ENCODE data around the gene ZNF768.

Gene ZNF768

DNA sequence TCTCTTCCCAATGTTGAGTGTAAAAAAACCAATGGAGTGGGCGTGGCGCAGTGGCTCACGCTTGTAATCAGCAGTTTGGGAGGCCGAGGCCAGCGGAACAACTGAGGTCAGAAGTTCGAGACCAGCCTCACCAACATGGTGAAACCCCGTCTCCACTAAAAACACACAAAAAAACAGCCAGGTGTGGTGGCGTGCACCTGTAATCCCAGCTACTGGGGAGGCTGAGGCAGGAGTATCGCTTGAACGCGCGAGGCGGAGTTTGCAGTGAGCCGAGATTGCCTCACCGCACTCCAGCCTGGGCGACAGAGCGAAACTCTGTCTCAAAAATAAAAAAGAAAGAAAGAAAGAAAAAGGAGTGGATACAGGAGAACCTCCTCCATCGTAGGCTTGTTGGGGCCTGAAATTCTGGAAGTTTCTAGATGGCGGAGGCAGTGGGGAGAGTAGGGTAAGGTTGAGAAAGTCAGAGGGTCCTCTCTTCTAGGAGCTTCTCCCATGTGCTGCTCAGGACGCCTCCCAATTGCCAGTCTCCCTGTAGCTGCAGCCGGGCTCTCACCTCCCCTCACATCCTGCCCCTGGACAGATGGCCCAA lies 32.5 kb upstream of the ZNF768 start:
- H3K4me3 ChIP-seq: peak overlapping the region; percentile 29 to 93
- H3K27me3 ChIP-seq: no peaks in the 10 kb centered on the region
- H3K36me3 ChIP-seq: peaks cover 16 to 26% (median 23%) of the 10 kb centered on the region in 3 donors
- intact Hi-C loops (cut with DNase I; ENCODE audit: low total_unique reads): no loop called here
- peaks cover 0 to 29% (median 20%) of the 10 kb centered on the region in 4 donors for H3K4me1 ChIP-seq
- DNase-seq: no peak
- H3K27ac ChIP-seq: peak overlapping the region; percentile 47 to 96
- TF ChIP-seq, protein P1, sequence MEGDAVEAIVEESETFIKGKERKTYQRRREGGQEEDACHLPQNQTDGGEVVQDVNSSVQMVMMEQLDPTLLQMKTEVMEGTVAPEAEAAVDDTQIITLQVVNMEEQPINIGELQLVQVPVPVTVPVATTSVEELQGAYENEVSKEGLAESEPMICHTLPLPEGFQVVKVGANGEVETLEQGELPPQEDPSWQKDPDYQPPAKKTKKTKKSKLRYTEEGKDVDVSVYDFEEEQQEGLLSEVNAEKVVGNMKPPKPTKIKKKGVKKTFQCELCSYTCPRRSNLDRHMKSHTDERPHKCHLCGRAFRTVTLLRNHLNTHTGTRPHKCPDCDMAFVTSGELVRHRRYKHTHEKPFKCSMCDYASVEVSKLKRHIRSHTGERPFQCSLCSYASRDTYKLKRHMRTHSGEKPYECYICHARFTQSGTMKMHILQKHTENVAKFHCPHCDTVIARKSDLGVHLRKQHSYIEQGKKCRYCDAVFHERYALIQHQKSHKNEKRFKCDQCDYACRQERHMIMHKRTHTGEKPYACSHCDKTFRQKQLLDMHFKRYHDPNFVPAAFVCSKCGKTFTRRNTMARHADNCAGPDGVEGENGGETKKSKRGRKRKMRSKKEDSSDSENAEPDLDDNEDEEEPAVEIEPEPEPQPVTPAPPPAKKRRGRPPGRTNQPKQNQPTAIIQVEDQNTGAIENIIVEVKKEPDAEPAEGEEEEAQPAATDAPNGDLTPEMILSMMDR (IDR thresholded peaks at IDR 0.05): no peak
- no peaks in the 10 kb centered on the region for H3K9me3 ChIP-seq

DNA sequence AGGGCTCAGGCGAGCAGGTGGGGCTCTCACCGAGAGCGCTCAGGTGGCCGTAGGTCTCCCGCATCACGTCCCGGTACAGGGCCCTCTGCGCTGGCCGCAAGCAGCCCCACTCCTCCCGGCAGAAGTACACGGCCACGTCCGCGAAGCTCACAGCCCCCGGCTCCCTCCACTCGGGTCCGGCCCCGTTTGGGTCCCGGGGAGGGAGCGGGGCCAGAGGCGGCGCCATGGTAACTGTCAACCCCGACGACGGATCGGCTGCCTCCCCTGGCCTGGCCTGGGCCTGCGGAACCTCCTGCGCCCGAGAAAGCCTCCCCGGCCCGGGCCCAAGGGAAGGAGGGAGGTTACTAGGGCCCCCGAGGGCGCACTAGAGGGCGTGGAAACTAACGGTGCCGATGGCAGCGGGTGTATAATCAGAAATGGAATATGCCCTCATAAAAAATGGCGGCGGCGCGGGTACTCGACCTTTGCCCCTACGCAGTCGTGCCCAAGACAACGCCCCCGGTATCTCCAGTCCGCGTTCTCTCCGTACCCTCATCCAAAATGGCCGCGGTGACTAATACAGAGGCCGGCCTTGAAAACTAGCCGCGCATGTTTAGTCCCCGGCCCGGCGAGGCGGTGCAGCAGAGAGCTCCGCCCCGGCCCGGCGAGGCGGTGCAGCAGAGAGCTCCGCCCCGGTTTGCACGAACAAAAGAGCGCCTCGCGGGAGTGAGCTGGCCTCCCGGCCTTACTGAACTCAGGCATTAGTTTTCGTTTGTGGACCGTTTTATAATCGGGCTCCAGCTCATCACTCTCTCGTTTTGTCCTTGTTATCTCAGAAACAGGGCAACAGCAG lies 31.8 kb upstream of the ZNF768 start, which contains the start of gene ZNF764:
Gene ZNF764 (minus strand): TSS at position 418 of the 832 bp plus-strand sequence. CDS start 192 bp downstream, at position 226.
- Histone ChIP-seq H3K36me3 (peaks cover 19 to 33% (median 25%) of the 10 kb centered on the region in 3 donors), H3K9me3 (no peaks in the 10 kb centered on the region), H3K27me3 (no peaks in the 10 kb centered on the region), H3K4me3 (peak within 1 kb of the TSS; percentile 85 to 93), H3K4me1 (peaks cover 0 to 29% (median 20%) of the 10 kb centered on the region in 4 donors), H3K27ac (peak within 1 kb of the TSS; percentile 93 to 96)
- peak; percentile 99 for DNase-seq
- intact Hi-C loops (cut with DNase I; ENCODE audit: low total_unique reads): no loop called here
- TF ChIP-seq, protein P1 (IDR thresholded peaks at IDR 0.05): no peak

DNA sequence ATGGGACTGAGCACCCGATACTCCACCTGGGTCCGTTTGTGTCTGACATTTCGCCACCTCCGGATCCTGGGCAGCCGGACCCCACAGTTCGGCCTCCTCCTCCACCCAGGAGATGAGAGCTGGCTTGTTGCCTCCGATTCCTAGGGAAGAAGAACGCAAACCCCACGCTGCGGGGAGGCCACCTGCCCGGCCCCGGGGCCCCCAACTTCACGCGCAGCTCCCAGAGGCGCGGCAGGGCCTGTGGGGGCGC lies 31.3 kb upstream of the ZNF768 start:
- Histone ChIP-seq H3K9me3 (no peaks in the 10 kb centered on the region), H3K27ac (peak overlapping the region; percentile 93 to 96), H3K36me3 (peaks cover 19 to 39% (median 25%) of the 10 kb centered on the region in 3 donors), H3K27me3 (no peaks in the 10 kb centered on the region), H3K4me1 (peaks cover 0 to 29% (median 20%) of the 10 kb centered on the region in 4 donors), H3K4me3 (peak overlapping the region; percentile 85 to 93)
- TF ChIP-seq, protein P1 (IDR thresholded peaks at IDR 0.05): no peak
- no peak for DNase-seq
- intact Hi-C loops (cut with DNase I; ENCODE audit: low total_unique reads): no loop called here

DNA sequence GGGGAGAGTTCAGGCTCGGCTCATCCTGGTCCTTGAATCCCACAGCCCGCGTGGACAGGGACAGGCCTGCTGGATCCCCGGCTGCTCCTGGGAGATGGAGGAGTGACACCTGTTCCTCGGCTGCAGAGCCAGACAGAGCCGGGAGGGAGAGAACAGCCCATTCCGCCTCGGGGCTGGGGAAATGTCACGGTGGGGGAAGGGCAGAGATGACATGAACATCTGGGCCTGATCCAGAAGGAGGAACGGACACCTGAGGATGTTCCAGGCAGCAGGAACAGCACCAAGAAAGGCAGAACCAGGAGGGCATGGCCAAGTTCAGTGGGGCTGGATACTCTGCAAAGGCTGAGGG lies 29.7 kb upstream of the ZNF768 start:
- H3K4me1 ChIP-seq: peaks cover 0 to 24% (median 18%) of the 10 kb centered on the region in 4 donors
- intact Hi-C loops (cut with DNase I; ENCODE audit: low total_unique reads): no loop called here

DNA sequence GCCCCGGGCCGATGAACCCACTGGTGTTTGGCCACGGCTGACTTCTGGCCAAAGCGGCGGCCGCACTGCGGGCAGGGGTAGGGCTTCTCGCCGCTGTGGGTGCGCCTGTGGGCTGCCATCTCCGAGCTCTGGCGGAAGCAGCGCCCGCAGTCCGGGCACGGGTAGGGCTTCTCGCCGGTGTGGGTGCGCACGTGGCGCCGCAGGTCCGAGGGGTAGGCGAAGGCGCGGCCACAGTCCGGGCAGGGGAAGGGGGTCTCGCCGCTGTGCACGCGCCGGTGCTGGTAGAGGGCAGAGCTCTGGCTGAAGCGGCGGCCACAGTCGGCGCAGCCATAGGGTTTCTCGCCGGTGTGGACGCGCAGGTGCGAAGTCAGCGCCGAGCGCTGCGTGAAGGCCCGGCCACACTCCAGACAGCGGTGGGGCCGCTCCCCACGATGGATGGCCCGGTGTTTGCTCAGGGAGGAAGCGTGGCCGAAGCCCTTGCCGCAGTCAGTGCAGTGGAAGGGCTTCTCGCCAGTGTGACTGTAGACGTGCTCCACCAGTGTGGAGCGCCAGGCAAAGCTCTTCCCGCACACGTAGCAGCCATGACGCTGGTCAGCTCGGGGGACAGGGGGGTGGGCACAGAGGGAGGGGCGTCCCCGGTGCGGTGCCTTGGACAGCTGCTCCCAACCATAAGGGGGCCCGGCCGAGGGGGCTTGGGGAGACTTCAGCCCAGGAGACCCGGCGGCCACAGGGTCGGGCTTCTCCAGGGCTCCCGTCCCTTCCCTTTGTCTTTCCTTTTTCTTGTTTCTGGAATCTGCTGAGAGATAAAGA lies 29.2 kb upstream of the ZNF768 start:
- H3K27ac ChIP-seq: no peak overlapping the region
- H3K4me3 ChIP-seq: no peak overlapping the region
- no peak for DNase-seq
- intact Hi-C loops (cut with DNase I; ENCODE audit: low total_unique reads): no loop called here
- no peaks in the 10 kb centered on the region for H3K27me3 ChIP-seq
- H3K9me3 ChIP-seq: no peaks in the 10 kb centered on the region
- TF ChIP-seq, protein P1 (IDR thresholded peaks at IDR 0.05): no peak
- peaks cover 19 to 43% (median 25%) of the 10 kb centered on the region in 3 donors for H3K36me3 ChIP-seq
- peaks cover 0 to 20% (median 16%) of the 10 kb centered on the region in 4 donors for H3K4me1 ChIP-seq

More for the DNA sequence above, 29.7 kb upstream of the ZNF768 start:
- Histone ChIP-seq H3K27ac (no peak overlapping the region), H3K4me3 (no peak overlapping the region), H3K36me3 (peaks cover 19 to 43% (median 25%) of the 10 kb centered on the region in 3 donors), H3K9me3 (no peaks in the 10 kb centered on the region), H3K27me3 (no peaks in the 10 kb centered on the region)
- no peak for DNase-seq
- TF ChIP-seq, protein P1 (IDR thresholded peaks at IDR 0.05): no peak
